Transverse colon (tissue), 4 donors: ENCODE results near the gene CRISPLD2. TPM values are rescaled to one million over a fixed set of nuclear protein-coding genes. Genes with fewer than 3 reads are reported as not detected.

Source experiments
- DNase-seq: peaks from one replicate; pipeline ENCODE4 v3.0.0-alpha.2; 2019
- H3K27ac ChIP-seq, 4 donors: fragments of 200-600 bp; sonication (generic); 2 replicates each; pipeline ENCODE4 v1.5.1; 2016 to 2018; ENCODE audit warnings: inconsistent platforms in 4 of 4
- H3K27me3 ChIP-seq: fragments of 200-600 bp; sonication (generic); 2 replicates; pipeline ENCODE4 v1.5.1; 2017; ENCODE audit warnings: inconsistent platforms
- H3K36me3 ChIP-seq, 4 donors: fragments of 200-600 bp; sonication (generic); 2 replicates each; pipeline ENCODE4 v1.5.1; 2017 to 2019; ENCODE audit warnings: inconsistent platforms in 4 of 4
- H3K4me1 ChIP-seq, 4 donors: fragments of 200-600 bp; sonication (generic); 2 replicates each; pipeline ENCODE4 v1.5.1; 2017 to 2020; ENCODE audit warnings: inconsistent platforms in 4 of 4
- H3K4me3 ChIP-seq, 4 donors: fragments of 200-600 bp; sonication (generic); 1 replicate in 1 of 4; 2 replicates in 3 of 4; pipeline versions ENCODE4 v1.5.1 to v1.6.1; 2017 to 2019; ENCODE audit warnings: inconsistent platforms in 4 of 4
- H3K9me3 ChIP-seq, 2 donors: fragments of 200-600 bp; sonication (generic); 2 replicates each; pipeline ENCODE4 v1.5.1; 2017 to 2019; ENCODE audit warnings: inconsistent platforms in 2 of 2
- EP300 ChIP-seq: sonication (generic); formaldehyde crosslinking; IDR thresholded peaks from one replicate; pipeline ENCODE4 v1.6.1; 2017; ENCODE audit warnings: antibody characterized with exemption, low read depth
- POLR2A ChIP-seq: fragments of 450-650 bp; IDR thresholded peaks from one replicate; pipeline ENCODE4 v1.6.1; 2016; ENCODE audit warnings: antibody characterized with exemption, mild to moderate bottlenecking, moderate library complexity
- POLR2AphosphoS5 ChIP-seq, 3 donors: sonication (generic); formaldehyde crosslinking; IDR thresholded peaks; one replicate each; pipeline ENCODE4 v1.6.1; 2016; ENCODE audit warnings: antibody characterized with exemption in 3 of 3
- WGBS, 2 donors: methylation state at CpG; one replicate each; pipeline ENCODE4 v1.1.5; 2018; ENCODE audit warnings: low coverage in 1 of 2; 5-methylcytosine and 5-hydroxymethylcytosine counted together
- in situ Hi-C, 4 donors: fragments of 200-750 bp; cut with MboI; loops; one replicate each; pipeline versions ENCODE4 v1.15.0 to v1.15.1; 2017; ENCODE audit warnings: low sequenced_read_pairs in 3 of 4, low pct_ligation_motif_present in 1 of 4, low pct_unique_long_range_greater_than_20kb in 1 of 4
- intact Hi-C: fragments of 100-400 bp; cut with DNase I; formaldehyde crosslinking; loops from one replicate; pipeline ENCODE4 v1.15.1; 2023; ENCODE audit warnings: low total_unique reads
- total RNA-seq, 4 donors: library from RNA; depleted of rRNA; stranded (reverse); fragments of >200 nt; gene quantifications; one replicate each; pipeline ENCODE4 v1.1.0, GENCODE V29; 2016
- TF ChIP-seq, protein P1 (sequence below), 5 experiments: fragments of 200-600 bp in 3 of 5; fragments of 450-650 bp in 2 of 5; sonication (generic) in 3 of 5; IDR thresholded peaks; 1 replicate in 2 of 5; 2 replicates in 3 of 5; pipeline ENCODE4 v1.5.1; 2016 to 2017; ENCODE audit warnings: antibody characterized with exemption in 5 of 5, inconsistent platforms in 3 of 5, mild to moderate bottlenecking in 2 of 5, moderate library complexity in 1 of 5

The CRISPLD2 gene
- total RNA-seq, 4 donors from 2014 or later, result 53.4 to 326 (median 71.0) TPM

- in situ Hi-C loops, result no loop called here
- peak; percentile 28 for TF ChIP-seq POLR2A
- TF ChIP-seq EP300, result peak; percentile 100
- peak; percentile 96 to 98 (median 98) for TF ChIP-seq POLR2AphosphoS5 (IDR thresholded peaks at IDR 0.05)
- TF ChIP-seq, protein P1, sequence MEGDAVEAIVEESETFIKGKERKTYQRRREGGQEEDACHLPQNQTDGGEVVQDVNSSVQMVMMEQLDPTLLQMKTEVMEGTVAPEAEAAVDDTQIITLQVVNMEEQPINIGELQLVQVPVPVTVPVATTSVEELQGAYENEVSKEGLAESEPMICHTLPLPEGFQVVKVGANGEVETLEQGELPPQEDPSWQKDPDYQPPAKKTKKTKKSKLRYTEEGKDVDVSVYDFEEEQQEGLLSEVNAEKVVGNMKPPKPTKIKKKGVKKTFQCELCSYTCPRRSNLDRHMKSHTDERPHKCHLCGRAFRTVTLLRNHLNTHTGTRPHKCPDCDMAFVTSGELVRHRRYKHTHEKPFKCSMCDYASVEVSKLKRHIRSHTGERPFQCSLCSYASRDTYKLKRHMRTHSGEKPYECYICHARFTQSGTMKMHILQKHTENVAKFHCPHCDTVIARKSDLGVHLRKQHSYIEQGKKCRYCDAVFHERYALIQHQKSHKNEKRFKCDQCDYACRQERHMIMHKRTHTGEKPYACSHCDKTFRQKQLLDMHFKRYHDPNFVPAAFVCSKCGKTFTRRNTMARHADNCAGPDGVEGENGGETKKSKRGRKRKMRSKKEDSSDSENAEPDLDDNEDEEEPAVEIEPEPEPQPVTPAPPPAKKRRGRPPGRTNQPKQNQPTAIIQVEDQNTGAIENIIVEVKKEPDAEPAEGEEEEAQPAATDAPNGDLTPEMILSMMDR (IDR thresholded peaks at IDR 0.05), result no peak
- peaks cover 43 to 85% (median 68%) of the 10 kb centered on the region in 4 donors for H3K4me1 ChIP-seq
- intact Hi-C loops, result no loop called here
- no peak overlapping the region for H3K4me3 ChIP-seq
- peak overlapping the region; percentile 83 to 97 (median 92) for H3K27ac ChIP-seq
- H3K9me3 ChIP-seq, result no peaks in the 10 kb centered on the region
- no peaks in the 10 kb centered on the region for H3K36me3 ChIP-seq
- no peaks in the 10 kb centered on the region for H3K27me3 ChIP-seq
- 60 to 64% methylated on average over 1 to 20 of the region's 20 CpGs for WGBS, 2 donors
- DNase-seq, result peak; percentile 78
Observed at GRCh38 chr16:84832488-84833143, 12.8 kb downstream of the CRISPLD2 start.

DNA sequence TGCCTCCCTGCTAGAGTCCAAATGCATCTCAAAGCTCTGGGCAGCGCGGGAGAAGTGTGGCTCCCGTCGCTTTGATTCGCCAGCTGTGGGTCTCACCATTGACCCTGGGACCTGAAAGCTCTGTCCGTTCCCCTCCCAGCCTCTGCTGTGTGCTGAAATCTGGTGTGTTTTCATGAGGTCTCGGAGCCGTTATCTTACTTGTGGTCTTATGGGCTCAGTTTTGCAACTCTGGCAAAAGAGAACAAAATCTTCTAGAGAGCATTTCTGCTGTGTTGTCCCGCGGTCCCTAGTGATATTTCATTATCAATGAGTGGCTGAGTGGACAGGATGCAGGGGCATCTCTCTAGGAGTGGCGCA lies 13.3 kb downstream of the CRISPLD2 start:
- Histone ChIP-seq H3K9me3 (no peaks in the 10 kb centered on the region), H3K4me3 (no peak overlapping the region), H3K4me1 (peaks cover 38 to 85% (median 63%) of the 10 kb centered on the region in 4 donors), H3K36me3 (no peaks in the 10 kb centered on the region), H3K27me3 (no peaks in the 10 kb centered on the region), H3K27ac (peak overlapping the region; percentile 83 to 97 (median 89))
- in situ Hi-C loops, result no loop called here
- intact Hi-C loops, result no loop called here
- no peak for DNase-seq
- WGBS, 2 donors, result 75% methylated on average over 11 of the region's 11 CpGs; no CpG with 5 or more reads in 1 of the 2 donors
- TF ChIP-seq POLR2AphosphoS5 (IDR thresholded peaks at IDR 0.05) (no peak), EP300 (no peak), POLR2A (no peak)
- TF ChIP-seq, protein P1 (IDR thresholded peaks at IDR 0.05), result no peak

DNA sequence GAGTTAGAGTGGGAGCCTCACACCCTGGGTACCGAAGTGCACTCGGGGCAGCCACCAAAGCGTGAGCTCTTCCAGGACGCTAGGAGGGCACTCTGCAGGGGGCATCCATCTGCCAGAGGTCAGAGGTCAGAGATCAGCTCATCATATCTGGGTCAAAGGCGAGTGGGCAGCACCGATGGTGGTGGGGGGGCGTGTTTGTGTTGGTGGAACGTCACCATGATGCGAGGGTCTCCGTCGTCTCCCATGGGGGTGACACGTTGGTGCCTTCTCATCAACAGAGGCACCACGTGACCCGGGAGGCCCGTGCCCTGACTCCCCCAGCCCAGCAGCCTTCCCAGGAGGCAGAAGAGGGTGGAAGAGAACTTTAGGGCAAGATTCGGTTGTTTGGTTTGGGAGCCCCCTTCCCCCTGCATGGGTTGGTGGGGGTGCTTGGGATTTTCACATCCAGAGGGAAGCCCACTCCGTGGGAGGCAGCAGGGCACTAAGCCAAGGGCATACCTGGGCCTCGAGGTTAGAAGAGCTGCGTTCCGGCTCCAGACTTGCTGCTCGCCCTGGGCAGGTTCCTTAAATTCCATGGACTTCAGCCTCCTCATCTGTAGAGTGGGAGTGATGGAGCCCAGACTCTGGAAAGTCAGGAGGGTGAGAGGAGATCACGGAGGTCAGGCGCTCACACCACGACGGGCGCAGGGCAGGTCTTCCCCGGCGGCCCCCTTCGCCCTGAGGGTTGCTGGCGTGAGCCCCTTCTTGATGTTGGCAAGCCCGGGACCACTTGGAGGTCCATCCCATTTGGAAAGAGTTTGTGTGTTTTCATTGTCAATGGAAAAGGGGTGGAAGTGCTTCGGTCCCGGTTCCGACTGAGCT lies 14.0 kb downstream of the CRISPLD2 start:
- peak overlapping the region; percentile 83 to 97 (median 89) for H3K27ac ChIP-seq
- in situ Hi-C loops, result no loop called here
- intact Hi-C loops, result no loop called here
- 47 to 82% methylated on average over 3 to 31 of the region's 34 CpGs for WGBS, 2 donors
- TF ChIP-seq EP300 (no peak), POLR2A (no peak), POLR2AphosphoS5 (IDR thresholded peaks at IDR 0.05) (no peak)
- TF ChIP-seq, protein P1 (IDR thresholded peaks at IDR 0.05), result no peak
- no peaks in the 10 kb centered on the region for H3K9me3 ChIP-seq
- H3K4me1 ChIP-seq, result peaks cover 31 to 78% (median 62%) of the 10 kb centered on the region in 4 donors
- H3K27me3 ChIP-seq, result no peaks in the 10 kb centered on the region
- no peak for DNase-seq
- no peaks in the 10 kb centered on the region for H3K36me3 ChIP-seq
- H3K4me3 ChIP-seq, result no peak overlapping the region

DNA sequence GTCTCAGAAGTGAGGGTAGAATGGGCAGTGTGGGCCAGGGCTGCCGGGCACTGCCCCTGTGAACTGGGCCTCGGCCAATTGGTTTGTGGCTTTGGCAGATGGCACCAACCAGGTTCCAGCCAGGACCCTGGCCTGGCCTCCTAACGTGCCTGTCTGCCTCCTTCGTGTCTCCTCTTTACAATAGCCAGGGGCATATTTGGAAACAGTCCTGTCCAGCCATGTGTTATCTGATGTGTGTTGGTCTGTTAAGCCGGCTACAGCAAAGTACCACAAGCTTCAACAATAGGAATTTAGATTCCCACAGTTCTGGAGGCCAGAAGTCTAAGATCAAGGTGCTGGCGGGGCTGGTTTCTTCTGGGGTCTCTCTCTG lies 14.6 kb downstream of the CRISPLD2 start:
- no peak for DNase-seq
- Histone ChIP-seq H3K4me1 (peaks cover 31 to 72% (median 58%) of the 10 kb centered on the region in 4 donors), H3K4me3 (no peak overlapping the region), H3K27ac (peak overlapping the region; percentile 83 to 97 (median 89)), H3K27me3 (no peaks in the 10 kb centered on the region), H3K36me3 (no peaks in the 10 kb centered on the region), H3K9me3 (no peaks in the 10 kb centered on the region)
- TF ChIP-seq POLR2AphosphoS5 (IDR thresholded peaks at IDR 0.05), result peak in 2 of 3 donors; percentile 9 to 24
- no peak for TF ChIP-seq EP300
- intact Hi-C loops (no loop called here), in situ Hi-C loops (no loop called here)
- 80 to 87% methylated on average over 4 to 6 of the region's 6 CpGs for WGBS, 2 donors
